HG03045 (cell line): ENCODE measurements around the gene LCAT.

Experiments used
- ATAC-seq: cut with Tn5 transposase; IDR thresholded peaks from one replicate; pipeline ENCODE4 v1.9.1; 2021; ENCODE audit warnings: mild to moderate bottlenecking, moderate library complexity; ENCODE audit not compliant: unreplicated experiment

Gene LCAT

GRCh38 chr16:67914758-67915495 is 29.0 kb downstream of the LCAT start:
- no peak for ATAC-seq

GRCh38 chr16:67910158-67910557 is 33.8 kb downstream of the LCAT start:
- ATAC-seq, result peak; percentile 55

GRCh38 chr16:67909056-67909742 is 34.7 kb downstream of the LCAT start:
- ATAC-seq, result no peak

- ATAC-seq, result no peak
Measured at GRCh38 chr16:67907397-67908180, 36.3 kb downstream of the LCAT start.

DNA sequence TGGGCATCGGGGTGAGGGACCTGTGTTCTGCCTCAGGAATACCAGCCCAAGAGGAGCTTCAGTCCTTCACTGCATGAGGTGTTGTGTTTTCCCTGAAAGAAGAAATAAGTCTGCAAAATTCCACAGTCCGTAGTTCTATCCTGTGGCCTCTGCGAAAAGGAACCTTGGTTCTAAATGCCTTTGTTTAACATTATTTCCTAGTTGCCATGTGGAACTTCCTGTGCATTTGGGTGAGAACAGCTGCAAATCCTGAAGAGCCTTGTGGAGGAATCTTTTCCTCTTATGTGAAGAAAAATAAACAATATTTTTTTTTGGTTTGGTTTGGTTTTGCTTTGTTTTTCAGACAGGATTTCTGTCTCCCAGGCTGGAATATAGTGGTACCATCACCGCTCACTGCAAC is 41.1 kb downstream of the LCAT start:
- ATAC-seq, result no peak

GRCh38 chr16:67901734-67902133 is 42.2 kb downstream of the LCAT start:
- ATAC-seq, result no peak

- ATAC-seq, result no peak
Measured at GRCh38 chr16:67897231-67897630, 46.7 kb downstream of the LCAT start.

- no peak for ATAC-seq
Measured at GRCh38 chr16:67893743-67894399, 50.0 kb downstream of the LCAT start.

DNA sequence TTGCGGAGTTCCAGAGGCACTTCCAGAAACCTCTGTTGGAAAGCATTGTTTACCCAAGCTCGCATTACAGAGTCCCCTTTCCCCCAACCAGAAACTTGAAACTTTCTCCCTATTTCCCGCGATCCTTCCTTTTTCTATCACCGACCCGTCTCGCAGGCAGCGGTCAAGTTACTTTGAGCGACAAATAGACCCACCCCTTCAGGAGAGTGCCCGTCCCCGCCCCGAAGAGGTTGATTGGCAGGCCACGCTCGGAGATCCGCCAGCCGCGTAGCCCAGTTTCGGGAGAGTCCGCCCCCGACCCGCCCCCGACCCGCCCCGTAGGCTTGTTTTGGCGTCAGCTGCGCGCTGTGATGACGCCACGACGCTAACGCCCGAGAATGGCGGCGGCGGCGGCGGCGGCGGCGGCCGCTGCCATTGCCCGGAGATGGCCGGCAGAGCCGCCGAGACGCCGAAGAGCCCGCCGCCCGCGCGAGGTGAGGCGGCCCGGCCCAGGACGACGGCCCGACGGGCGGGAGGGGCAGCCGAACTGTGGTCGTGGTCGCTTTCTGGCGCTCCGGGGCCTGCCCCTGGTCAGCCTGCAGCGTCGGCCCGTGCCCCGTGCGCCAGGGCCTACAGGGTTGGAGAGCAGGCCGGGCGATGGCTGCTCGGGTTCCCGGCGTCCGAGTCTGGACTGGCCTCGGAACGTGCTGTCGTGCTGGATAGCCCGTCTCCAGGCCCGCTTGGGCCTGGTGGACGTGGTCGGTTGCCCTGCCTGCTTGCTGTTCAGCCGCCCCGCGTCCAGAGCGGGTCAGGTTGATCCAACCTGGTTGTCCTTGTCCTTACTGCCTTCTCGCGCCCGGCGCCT is 50.8 kb downstream of the LCAT start, which contains the start of gene PSKH1:
TSS of gene PSKH1 (plus strand) at position 356 of the 844 bp plus-strand sequence. CDS start 15,496 bp downstream, outside the sequence.
- ATAC-seq, result peak; percentile 88

DNA sequence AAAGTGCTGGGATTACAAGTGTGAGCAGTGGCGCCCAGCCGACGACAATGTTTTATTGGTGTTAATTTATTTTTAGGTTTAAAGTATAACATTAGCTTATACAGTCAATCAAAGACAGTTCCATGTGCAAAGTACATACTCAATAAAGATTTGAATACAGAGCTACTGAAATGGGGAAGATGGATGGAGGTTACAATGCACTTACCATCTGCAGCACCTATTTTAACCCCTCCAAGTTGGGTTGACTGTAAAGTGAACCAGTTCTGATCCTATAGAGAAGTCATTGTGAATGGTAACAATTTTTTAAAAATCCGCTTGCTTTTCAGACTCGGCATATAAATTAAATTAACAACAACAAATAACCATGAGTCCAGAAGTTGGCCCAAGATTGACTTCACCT is 51.5 kb downstream of the LCAT start:
- ATAC-seq, result no peak
